Thyroid gland (tissue), 4 donors: ENCODE data around the gene EXOC7. TPM values are rescaled to one million over a fixed set of nuclear protein-coding genes. Genes with fewer than 3 reads are reported as not detected.
A peak's percentile ranks its signal among the peaks of the same experiment; 100 is the strongest.
"Not testable (repeated sequence)": the region's sequence is repeated elsewhere in the genome, so short reads cannot be mapped to it uniquely, and the experiment has no call there.

Source experiments
- DNase-seq, 2 donors: peaks; one replicate each; pipeline ENCODE4 v3.0.0-alpha.2; 2019
- H3K27ac ChIP-seq, 3 donors: fragments of 200-600 bp; sonication (generic); 1 replicate in 2 of 3; 2 replicates in 1 of 3; pipeline ENCODE4 v1.5.1; 2016 to 2019; ENCODE audit warnings: mild to moderate bottlenecking in 1 of 3, moderate library complexity in 1 of 3
- H3K27me3 ChIP-seq: fragments of 200-600 bp; sonication (generic); one replicate; pipeline ENCODE4 v1.5.1; 2019
- H3K36me3 ChIP-seq, 2 donors: fragments of 200-600 bp; sonication (generic); one replicate each; pipeline ENCODE4 v1.5.1; 2016 to 2019
- H3K4me1 ChIP-seq, 2 donors: fragments of 200-600 bp; sonication (generic); one replicate each; pipeline ENCODE4 v1.5.1; 2017 to 2019
- H3K4me3 ChIP-seq, 3 donors: fragments of 200-600 bp; sonication (generic); replicated peaks in 1 of 3; 1 replicate in 2 of 3; 2 replicates in 1 of 3; pipeline ENCODE4 v1.5.1; 2016; ENCODE audit warnings: mild to moderate bottlenecking in 1 of 3
- H3K9me3 ChIP-seq: fragments of 200-600 bp; sonication (generic); one replicate; pipeline ENCODE4 v1.5.1; 2017
- POLR2A ChIP-seq, 2 donors: fragments of 450-650 bp; IDR thresholded peaks; one replicate each; pipeline ENCODE4 v1.6.1; 2017; ENCODE audit warnings: antibody characterized with exemption in 2 of 2, mild to moderate bottlenecking in 2 of 2, moderate library complexity in 1 of 2
- WGBS, 2 donors: methylation state at CpG; one replicate each; pipeline ENCODE4 v1.1.5; 2017; 5-methylcytosine and 5-hydroxymethylcytosine counted together
- intact Hi-C: fragments of 100-400 bp; cut with DNase I; formaldehyde crosslinking; loops from one replicate; pipeline ENCODE4 v1.15.1; 2023
- total RNA-seq, 4 donors: library from RNA; depleted of rRNA; stranded (reverse); fragments of >200 nt; gene quantifications; one replicate each; pipeline ENCODE4 v1.2.3, GENCODE V29; 2016
- TF ChIP-seq, protein P1 (sequence below), 6 experiments: fragments of 200-600 bp in 3 of 6; fragments of 450-650 bp in 3 of 6; sonication (generic) in 3 of 6; IDR thresholded peaks; one replicate each; pipeline ENCODE4 v1.5.1; 2016 to 2019; ENCODE audit warnings: antibody characterized with exemption in 6 of 6, mild to moderate bottlenecking in 2 of 6, inconsistent platforms in 1 of 6, moderate library complexity in 1 of 6

EXOC7 gene
- total RNA-seq, 4 donors from 2014 or later: 97.8 to 131 (median 115) TPM

DNA sequence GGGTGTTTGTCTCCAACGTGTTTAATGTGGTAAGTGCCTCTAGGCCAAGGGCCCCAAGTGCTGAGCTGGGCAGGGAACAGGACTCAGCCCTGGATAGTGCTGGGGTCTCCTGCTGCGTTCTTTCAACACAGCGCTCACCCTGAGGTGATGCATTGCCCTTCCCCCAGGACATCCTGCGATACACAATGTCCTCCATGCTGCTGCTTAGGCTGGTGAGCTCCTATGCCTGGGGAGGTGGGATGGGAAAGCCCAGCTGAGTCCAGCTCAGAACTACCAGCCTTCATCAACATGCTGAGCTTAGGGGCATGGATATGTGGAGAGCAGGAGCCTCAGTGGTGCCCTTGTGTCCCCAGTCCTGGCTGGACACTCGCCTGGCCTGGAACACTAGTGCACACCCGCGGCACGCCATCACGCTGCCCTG is 24.0 kb downstream of the EXOC7 start:
- 19% methylated on average over 9 of the region's 9 CpGs; no CpG with 5 or more reads in 1 of the 2 donors for WGBS, 2 donors
- intact Hi-C loops: no loop called here
- H3K27me3 ChIP-seq: peaks cover 23% of the 10 kb centered on the region

DNA sequence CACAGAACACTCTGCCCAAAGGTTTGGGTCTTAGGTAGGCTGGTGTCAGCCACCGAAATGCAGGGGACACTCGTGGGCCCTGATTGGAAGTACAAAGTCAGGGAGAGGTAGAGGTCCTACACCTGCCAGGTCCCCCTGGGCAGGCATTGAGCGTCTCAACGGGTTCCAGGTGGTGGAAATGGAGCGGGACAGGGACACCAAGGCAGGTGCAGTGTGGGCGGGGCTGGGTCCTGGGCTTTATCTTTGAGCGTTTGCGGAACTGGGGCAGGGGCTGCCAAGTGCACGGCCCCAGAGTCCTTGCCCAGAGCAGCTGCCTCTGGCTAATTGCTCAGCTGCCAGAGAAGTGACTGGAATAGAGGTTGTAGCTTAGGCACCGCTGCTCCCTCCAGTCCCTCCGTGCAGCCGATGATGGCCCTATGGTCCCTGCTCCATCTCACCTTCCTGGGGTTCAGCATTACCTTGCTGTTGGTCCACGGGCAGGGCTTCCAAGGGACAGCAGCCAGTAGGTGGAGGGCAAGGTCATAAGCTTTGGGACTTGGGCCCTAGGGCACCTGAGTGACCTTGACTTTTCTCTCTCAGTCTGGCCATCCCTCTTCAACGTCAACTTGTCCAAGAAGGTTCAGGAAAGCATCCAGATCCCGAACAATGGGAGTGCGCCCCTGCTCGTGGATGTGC is 24.6 kb downstream of the EXOC7 start, which contains the start of gene ZACN:
ZACN (plus strand) TSS at position 323 of the 675 bp plus-strand sequence; CDS start at position 406, 83 bp downstream.
- intact Hi-C loops: no loop called here
- Histone ChIP-seq H3K27ac (no peak within 1 kb of the TSS), H3K4me3 (no peak within 1 kb of the TSS), H3K36me3 (peaks cover 6 to 9% of the 10 kb centered on the region in 2 donors), H3K9me3 (no peaks in the 10 kb centered on the region), H3K4me1 (peaks cover 18 to 44% of the 10 kb centered on the region in 2 donors), H3K27me3 (peaks cover 26% of the 10 kb centered on the region)
- no peak for DNase-seq
- 46 to 56% methylated on average over 8 to 14 of the region's 17 CpGs for WGBS, 2 donors
- TF ChIP-seq, protein P1, sequence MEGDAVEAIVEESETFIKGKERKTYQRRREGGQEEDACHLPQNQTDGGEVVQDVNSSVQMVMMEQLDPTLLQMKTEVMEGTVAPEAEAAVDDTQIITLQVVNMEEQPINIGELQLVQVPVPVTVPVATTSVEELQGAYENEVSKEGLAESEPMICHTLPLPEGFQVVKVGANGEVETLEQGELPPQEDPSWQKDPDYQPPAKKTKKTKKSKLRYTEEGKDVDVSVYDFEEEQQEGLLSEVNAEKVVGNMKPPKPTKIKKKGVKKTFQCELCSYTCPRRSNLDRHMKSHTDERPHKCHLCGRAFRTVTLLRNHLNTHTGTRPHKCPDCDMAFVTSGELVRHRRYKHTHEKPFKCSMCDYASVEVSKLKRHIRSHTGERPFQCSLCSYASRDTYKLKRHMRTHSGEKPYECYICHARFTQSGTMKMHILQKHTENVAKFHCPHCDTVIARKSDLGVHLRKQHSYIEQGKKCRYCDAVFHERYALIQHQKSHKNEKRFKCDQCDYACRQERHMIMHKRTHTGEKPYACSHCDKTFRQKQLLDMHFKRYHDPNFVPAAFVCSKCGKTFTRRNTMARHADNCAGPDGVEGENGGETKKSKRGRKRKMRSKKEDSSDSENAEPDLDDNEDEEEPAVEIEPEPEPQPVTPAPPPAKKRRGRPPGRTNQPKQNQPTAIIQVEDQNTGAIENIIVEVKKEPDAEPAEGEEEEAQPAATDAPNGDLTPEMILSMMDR (IDR thresholded peaks at IDR 0.05): no peak
- TF ChIP-seq POLR2A (IDR thresholded peaks at IDR 0.05): no peak

More for the DNA sequence above, 24.0 kb downstream of the EXOC7 start:
- Histone ChIP-seq H3K27ac (no peak overlapping the region), H3K4me1 (peaks cover 15 to 38% of the 10 kb centered on the region in 2 donors), H3K9me3 (no peaks in the 10 kb centered on the region), H3K4me3 (no peak overlapping the region), H3K36me3 (peaks cover 12 to 14% of the 10 kb centered on the region in 2 donors)
- DNase-seq: no peak
- TF ChIP-seq POLR2A (IDR thresholded peaks at IDR 0.05): no peak
- TF ChIP-seq, protein P1 (IDR thresholded peaks at IDR 0.05): no peak

DNA sequence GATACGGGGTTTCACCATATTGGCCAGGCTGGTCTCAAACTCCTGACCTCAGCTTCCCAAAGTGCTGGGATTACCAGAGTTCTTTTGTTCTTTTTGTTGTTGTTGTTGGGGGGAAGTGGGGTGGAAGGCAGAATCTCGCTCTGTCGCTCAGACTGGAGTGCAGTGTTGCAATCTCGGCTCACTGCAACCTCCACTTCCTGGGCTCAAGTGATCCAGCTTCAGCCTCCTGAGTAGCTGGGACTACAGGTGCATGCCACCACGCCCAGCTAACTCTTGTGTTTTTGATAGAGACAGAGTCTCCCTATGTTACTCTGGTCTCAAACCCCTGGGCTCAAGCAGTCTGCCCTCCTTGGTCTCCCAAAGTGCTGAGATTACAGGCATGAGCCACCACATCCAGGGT is 25.2 kb downstream of the EXOC7 start:
- intact Hi-C loops, H3K27ac ChIP-seq, H3K36me3 ChIP-seq, DNase-seq, H3K4me3 ChIP-seq, H3K9me3 ChIP-seq: not testable (repeated sequence)
- Histone ChIP-seq H3K27me3 (peaks cover 26% of the 10 kb centered on the region), H3K4me1 (peaks cover 18 to 45% of the 10 kb centered on the region in 2 donors)
- WGBS, 2 donors: 29 to 38% methylated on average over 5 of the region's 5 CpGs

DNA sequence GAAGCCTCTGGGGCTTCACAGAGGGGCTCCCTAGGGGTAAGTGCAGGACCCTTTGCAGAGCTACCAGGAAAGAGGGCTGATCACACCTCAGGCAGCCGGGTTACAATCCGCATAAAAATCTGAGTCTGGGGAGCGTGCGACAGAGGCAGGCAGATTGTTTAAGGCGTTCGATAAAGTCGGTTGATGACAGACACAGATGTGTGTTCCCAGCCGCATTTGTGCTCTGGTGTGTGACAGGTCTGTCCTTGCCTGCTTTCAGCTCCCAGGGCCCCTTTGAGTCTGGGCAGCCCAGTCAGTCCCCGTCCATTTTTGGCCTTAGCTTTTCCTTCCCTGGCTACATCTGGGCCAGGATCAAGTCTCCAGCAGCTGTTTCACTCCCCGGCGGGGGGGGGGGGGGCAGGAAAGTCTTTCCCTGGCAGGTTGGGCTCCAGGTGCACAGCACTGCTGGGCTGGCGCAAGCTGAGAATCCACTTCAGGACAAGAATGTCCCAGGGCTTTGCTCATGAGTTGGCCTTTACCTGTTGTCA is 25.9 kb downstream of the EXOC7 start:
- intact Hi-C loops: no loop called here
- WGBS, 2 donors: 12 to 19% methylated on average over 12 of the region's 12 CpGs
- peaks cover 22 to 50% of the 10 kb centered on the region in 2 donors for H3K4me1 ChIP-seq

DNA sequence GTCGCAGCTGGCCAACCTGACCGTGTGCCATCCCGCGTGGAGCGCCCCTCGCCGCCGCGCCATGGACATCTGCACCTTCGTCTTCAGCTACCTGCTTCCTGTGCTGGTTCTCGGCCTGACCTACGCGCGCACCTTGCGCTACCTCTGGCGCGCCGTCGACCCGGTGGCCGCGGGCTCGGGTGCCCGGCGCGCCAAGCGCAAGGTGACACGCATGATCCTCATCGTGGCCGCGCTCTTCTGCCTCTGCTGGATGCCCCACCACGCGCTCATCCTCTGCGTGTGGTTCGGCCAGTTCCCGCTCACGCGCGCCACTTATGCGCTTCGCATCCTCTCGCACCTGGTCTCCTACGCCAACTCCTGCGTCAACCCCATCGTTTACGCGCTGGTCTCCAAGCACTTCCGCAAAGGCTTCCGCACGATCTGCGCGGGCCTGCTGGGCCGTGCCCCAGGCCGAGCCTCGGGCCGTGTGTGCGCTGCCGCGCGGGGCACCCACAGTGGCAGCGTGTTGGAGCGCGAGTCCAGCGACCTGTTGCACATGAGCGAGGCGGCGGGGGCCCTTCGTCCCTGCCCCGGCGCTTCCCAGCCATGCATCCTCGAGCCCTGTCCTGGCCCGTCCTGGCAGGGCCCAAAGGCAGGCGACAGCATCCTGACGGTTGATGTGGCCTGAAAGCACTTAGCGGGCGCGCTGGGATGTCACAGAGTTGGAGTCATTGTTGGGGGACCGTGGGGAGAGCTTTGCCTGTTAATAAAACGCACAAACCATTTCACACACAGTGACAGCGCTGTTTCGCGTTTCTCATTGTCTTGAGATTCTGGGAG is 26.6 kb downstream of the EXOC7 start:
- WGBS, 2 donors: 5 to 17% methylated on average over 6 to 52 of the region's 82 CpGs
- TF ChIP-seq POLR2A (IDR thresholded peaks at IDR 0.05): no peak
- TF ChIP-seq, protein P1 (IDR thresholded peaks at IDR 0.05): no peak
- no peak for DNase-seq
- H3K27ac ChIP-seq: no peak overlapping the region
- no peaks in the 10 kb centered on the region for H3K9me3 ChIP-seq
- H3K4me1 ChIP-seq: peaks cover 23 to 50% of the 10 kb centered on the region in 2 donors
- H3K27me3 ChIP-seq: peaks cover 26% of the 10 kb centered on the region
- no peak overlapping the region for H3K4me3 ChIP-seq
- H3K36me3 ChIP-seq: no peaks in the 10 kb centered on the region
- intact Hi-C loops: no loop called here

More for the DNA sequence above, 25.9 kb downstream of the EXOC7 start:
- H3K4me3 ChIP-seq: no peak overlapping the region
- no peaks in the 10 kb centered on the region for H3K9me3 ChIP-seq
- H3K27me3 ChIP-seq: peaks cover 26% of the 10 kb centered on the region
- H3K36me3 ChIP-seq: no peaks in the 10 kb centered on the region
- TF ChIP-seq, protein P1 (IDR thresholded peaks at IDR 0.05): no peak
- no peak for TF ChIP-seq POLR2A (IDR thresholded peaks at IDR 0.05)
- no peak overlapping the region for H3K27ac ChIP-seq
- DNase-seq: peak; percentile 62 to 72
